Hematopoietic multipotent progenitor cell treated with erythropoietin and hydrocortisone succinate and interleukin-3 and kit ligand, for 4 days (in vitro differentiated cells): ENCODE data around the gene PDE7B.
A peak's percentile ranks its signal among the peaks of the same experiment; 100 is the strongest.

Experiments
- DNase-seq: peaks from one replicate; pipeline ENCODE4 v3.0.0-alpha.2; 2015

PDE7B gene

GRCh38 chr6:136037242-136037875, 185.9 kb downstream of the PDE7B start:
- peak; percentile 38 for DNase-seq

DNA sequence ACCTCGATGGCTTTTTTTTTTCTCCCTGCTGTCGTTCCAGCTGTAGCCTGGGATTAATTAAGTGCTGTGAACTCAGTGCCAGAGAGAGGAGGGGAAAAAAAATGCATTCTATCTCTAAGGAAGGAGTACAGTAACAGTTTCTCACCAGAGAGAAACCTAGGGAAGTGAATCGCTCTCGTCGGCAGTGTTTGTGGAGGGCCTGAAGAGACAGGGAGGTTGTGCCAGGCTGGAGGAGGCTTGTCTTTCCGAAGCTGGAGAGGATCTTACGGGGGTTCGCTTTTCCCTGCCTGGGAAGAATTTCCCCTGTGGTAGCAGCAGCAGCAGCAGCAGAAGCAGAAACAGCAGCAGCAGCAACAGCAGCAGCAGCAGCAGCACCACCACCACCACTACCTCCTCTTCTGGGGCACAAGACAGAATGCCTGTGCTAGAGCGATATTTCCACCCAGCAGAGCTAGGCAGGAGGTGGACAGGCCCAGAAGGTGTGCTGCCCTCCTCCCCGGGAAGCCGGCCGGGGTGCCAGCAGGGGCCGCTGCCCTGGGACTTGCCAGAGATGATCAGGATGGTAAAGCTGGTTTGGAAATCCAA, 186.5 kb downstream of the PDE7B start:
- peak; percentile 5 for DNase-seq

- no peak for DNase-seq
Observed at GRCh38 chr6:136038531-136038930, 187.0 kb downstream of the PDE7B start.

- DNase-seq, result no peak
Observed at GRCh38 chr6:136039185-136039584, 187.7 kb downstream of the PDE7B start.

GRCh38 chr6:136050475-136050874, 199.0 kb downstream of the PDE7B start:
- DNase-seq, result no peak

DNA sequence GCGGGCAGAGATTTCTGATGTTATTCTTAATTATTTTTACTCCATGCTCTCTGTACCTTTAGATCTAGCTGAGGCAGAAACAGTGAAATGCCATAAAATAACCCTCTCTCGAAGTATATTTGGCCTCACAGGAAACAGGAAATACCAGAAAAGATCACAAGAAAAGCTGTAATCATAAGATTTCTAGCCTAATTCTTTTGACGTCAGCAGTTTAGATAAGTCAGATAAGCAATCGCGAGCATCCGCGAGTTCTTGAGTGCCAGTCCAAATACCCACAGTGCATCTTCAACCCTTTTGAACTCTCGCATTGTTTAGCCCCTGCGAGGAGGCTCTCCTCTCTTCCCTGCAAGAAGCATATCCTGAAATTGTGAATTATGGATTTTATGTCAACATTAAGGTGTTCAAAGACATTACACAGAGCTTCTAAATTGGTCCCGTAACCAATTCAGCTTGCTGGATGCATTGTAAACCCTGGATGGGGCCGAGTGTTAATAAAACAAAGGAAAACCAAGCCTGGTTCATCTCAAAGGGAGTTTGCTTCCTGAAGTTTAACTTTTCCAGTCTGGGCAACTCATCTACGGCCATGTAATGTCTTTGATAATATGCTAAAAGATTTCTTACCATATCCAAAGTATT, 199.8 kb downstream of the PDE7B start:
- DNase-seq, result peak; percentile 20

GRCh38 chr6:136052031-136052430, 200.5 kb downstream of the PDE7B start:
- no peak for DNase-seq

- no peak for DNase-seq
Observed at GRCh38 chr6:136058852-136059251, 207.4 kb downstream of the PDE7B start.

- DNase-seq, result no peak
Observed at GRCh38 chr6:136059308-136059707, 207.8 kb downstream of the PDE7B start.

GRCh38 chr6:136060052-136060451, 208.6 kb downstream of the PDE7B start:
- no peak for DNase-seq

DNA sequence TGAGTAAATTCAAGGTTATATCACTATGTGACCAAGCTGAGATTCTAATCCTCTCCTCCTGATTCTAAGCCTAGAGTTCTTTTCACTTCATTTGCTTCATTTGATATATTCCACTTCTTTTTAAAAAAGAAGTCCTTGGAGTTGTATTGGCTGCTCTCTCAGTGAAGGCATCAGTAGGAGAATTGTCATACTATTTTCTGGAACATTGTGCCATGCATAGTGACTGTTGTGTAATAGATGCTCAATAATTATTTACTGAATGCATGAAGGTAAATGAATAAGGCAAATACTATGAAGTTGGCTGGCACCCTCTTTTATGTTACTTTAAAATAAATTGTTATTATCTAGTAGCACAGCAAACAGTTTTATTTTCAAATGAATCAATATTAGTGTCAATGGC, 209.3 kb downstream of the PDE7B start:
- DNase-seq, result no peak

DNA sequence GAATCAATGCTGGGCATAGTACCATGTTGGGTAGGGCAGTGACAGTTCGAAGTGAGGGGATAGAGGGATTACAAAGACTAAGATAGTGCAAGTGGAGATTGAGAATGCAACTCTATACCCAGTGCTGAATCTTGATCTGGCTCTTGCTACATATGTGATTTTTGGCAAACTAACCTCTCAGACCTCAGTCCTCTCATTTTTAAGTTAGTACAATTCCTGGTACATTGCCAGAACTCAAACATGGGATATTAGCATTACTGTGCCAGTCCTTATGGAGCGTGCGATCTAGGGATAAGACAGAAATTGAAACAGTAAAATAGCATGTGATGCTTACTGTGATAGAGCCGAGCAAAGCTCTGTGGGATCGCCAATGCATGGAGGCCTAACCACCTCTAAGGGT, 210.2 kb downstream of the PDE7B start:
- no peak for DNase-seq

DNA sequence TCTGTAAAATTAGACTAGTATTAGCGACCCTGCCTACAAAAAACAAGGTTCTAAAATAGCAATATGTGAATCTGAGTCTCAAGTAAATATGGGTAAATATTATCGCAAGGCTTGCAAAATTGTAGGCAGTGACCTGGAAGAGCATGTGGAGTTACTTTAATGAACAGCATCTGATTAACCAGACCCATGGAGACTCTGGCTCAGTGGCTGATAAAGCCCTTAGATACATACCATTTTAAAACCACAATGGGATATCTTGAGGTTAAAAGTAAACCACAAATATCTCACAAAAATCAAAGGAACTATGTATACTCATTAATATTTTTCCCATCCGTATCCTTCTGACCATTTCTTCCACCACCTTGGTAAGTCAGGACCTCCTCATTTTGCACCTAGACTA, 211.6 kb downstream of the PDE7B start:
- no peak for DNase-seq

GRCh38 chr6:136066005-136066404, 214.5 kb downstream of the PDE7B start:
- DNase-seq, result no peak

- DNase-seq, result no peak
Observed at GRCh38 chr6:136067731-136068341, 216.3 kb downstream of the PDE7B start.

GRCh38 chr6:136069119-136069518, 217.6 kb downstream of the PDE7B start:
- no peak for DNase-seq

DNA sequence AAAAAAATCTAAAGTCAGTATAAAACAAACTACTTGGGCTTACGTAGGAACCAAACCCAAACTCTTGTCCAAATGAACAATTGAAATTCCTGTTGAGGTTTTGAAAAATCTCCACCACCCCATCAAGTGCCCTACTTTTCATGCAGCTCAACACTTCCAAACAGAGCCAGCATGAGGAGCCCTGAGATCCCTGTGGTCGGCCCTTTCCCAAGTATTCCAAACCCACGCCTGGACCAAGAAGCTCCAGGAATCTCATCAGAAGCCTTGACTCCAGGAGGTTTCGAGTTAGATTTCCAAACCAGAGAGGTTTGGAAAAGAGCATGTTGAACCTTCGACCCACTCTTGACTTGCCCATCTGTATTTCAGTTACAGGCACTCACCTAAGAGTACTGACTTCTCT, 219.3 kb downstream of the PDE7B start:
- no peak for DNase-seq

DNA sequence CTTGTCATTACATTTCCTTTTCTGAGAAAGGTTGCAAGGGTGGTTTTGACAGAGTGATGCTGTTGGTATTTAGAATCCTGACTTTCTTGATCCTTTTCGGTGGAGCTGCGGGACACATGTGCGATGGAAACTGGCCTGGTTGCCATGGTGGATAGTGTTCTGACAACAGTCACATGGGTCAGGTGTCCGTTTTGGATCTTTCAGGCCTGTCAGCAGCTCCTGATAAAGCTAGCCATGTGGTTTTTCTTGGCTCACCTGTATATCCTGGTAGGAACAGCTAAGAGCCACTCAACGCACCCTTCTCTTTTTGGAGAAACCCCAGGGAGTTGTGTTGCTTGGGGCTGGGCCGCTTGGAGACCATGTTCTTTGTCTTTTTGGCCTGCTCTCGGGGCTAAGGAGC, 221.2 kb downstream of the PDE7B start:
- no peak for DNase-seq

DNA sequence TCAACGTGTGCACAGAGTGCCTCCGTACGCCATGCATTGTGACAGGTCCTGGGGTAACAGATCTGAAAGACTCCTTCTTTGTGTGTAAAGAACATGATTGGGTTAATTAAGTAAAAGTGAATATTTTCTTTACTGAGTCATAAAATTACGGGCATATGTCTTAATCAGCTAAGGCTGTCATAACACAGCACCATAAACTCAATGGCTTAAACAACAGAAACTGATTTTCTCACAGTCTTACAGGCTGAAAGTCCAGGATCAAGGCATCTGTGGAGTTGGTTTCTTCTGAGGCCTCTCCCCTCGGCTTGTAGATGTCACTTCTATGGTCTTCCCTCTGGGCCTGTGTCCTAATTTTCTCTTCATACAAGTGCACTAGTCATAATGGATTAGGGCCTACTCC, 221.7 kb downstream of the PDE7B start:
- no peak for DNase-seq

GRCh38 chr6:136076496-136076895, 225.0 kb downstream of the PDE7B start:
- DNase-seq, result no peak

DNA sequence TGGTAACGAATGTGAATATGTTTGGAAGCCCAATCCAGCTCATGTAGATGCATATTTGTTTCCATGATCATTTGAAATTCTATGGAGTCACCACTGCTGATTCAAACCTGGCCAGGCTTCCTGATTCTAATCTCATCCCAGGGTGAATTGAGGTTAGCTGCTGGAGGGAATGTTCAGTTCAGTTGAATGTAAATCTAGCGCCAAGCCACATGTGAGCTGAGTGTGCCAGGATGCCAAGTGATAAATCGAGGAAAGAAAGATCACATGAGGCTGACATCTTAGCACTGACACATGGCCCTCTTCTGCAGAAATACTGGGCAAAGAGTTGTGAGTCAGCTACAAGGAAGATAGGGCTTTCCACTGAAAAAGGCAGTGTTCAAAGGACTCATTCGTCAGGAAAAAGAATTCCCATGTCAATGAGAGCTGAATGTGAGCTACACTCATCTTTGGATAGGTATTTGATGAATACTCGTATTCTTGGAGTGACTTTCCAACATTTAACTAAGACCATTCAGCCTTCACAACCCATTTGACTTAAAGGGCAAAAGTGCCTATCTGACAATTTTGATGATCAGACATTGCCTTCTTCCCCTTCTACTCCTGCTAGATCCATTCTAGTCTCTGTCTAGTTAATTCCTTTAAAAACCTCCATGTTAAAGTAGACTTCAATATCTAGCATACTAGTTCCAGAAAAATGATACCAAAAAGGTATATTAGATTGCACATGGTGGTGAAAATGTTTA, 226.5 kb downstream of the PDE7B start:
- DNase-seq, result no peak

DNA sequence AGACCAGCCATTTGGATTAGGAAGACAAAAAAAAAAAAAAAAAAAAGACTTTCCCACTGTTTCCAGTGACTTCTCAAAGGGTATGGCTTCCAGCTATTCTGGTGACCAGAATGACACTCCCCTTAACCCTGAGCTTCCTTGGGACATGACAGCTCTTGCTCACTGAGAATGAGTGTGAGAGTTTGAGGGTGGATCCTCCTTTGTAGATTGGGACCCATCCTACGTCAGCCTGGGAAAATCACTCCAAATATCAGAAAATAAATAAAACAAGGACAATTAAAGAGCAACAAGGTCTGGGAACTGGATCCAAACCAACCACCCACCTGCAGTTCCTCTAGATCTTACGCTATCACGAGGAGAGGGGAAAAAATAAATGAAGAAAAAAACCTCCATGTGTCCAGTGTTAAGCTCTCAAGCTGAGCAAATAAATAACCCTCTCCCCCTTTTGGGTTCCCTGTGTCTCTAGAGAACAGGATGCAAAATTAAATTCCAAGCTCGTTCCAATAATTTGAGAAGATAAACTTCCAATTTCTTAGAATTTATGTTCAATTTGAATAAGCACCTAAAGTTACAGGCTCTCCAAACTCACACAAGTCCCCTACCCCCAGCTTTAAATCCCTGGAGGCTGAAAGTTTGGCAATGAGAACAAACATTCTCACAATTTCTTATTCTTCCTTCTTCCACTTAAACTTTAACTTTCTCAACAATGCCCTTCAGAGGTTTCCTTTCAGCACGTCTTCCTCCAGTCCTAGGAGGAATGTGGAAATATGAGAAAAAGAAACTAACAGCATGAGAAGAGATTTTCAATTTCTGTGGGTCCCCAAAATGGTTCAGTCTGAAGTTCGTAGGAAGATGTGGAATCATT, 228.4 kb downstream of the PDE7B start:
- DNase-seq, result no peak
